ENCODE results near the gene FSTL1. TPM values are rescaled to one million over a fixed set of nuclear protein-coding genes. Genes with fewer than 3 reads are reported as not detected.
A peak's percentile ranks its signal among the peaks of the same experiment; 100 is the strongest.

Gene FSTL1
- total RNA-seq, 1 donor from 2014 or later, result 383 TPM

- H3K36me3 Mint-ChIP-seq, result peaks cover 54% of the 10 kb centered on the region
- H3K4me1 Mint-ChIP-seq (ENCODE audit: unreplicated experiment), result no peaks in the 10 kb centered on the region
- no peak for TF ChIP-seq CTCF (conservative IDR thresholded peaks at IDR 0.05)
- no peak for DNase-seq (ENCODE audit: extremely low spot score, unreplicated experiment)
- H3K4me3 Mint-ChIP-seq, result no peak overlapping the region
- no peaks in the 10 kb centered on the region for H3K9me3 Mint-ChIP-seq
- no peaks in the 10 kb centered on the region for H3K27me3 Mint-ChIP-seq
- no peak overlapping the region for H3K27ac Mint-ChIP-seq
Measured at GRCh38 chr3:120407508-120408287, 43.1 kb downstream of the FSTL1 start.

GRCh38 chr3:120404876-120405275 lies 45.9 kb downstream of the FSTL1 start:
- Mint-ChIP-seq H3K4me3 (no peak overlapping the region), H3K36me3 (peaks cover 60% of the 10 kb centered on the region), H3K27me3 (no peaks in the 10 kb centered on the region), H3K27ac (no peak overlapping the region), H3K9me3 (no peaks in the 10 kb centered on the region), H3K4me1 (ENCODE audit: unreplicated experiment) (no peaks in the 10 kb centered on the region)
- TF ChIP-seq CTCF (conservative IDR thresholded peaks at IDR 0.05), result no peak
- DNase-seq (ENCODE audit: extremely low spot score, unreplicated experiment), result no peak

- no peak overlapping the region for H3K4me3 Mint-ChIP-seq
- no peaks in the 10 kb centered on the region for H3K27me3 Mint-ChIP-seq
- no peaks in the 10 kb centered on the region for H3K9me3 Mint-ChIP-seq
- no peak for DNase-seq (ENCODE audit: extremely low spot score, unreplicated experiment)
- H3K27ac Mint-ChIP-seq, result no peak overlapping the region
- peaks cover 61% of the 10 kb centered on the region for H3K36me3 Mint-ChIP-seq
- no peaks in the 10 kb centered on the region for H3K4me1 Mint-ChIP-seq (ENCODE audit: unreplicated experiment)
- peak; percentile 25 for TF ChIP-seq CTCF (conservative IDR thresholded peaks at IDR 0.05)
Measured at GRCh38 chr3:120402257-120402656, 48.5 kb downstream of the FSTL1 start.

- peaks cover 66% of the 10 kb centered on the region for H3K36me3 Mint-ChIP-seq
- H3K9me3 Mint-ChIP-seq, result no peaks in the 10 kb centered on the region
- DNase-seq (ENCODE audit: extremely low spot score, unreplicated experiment), result no peak
- H3K27ac Mint-ChIP-seq, result no peak overlapping the region
- no peak for TF ChIP-seq CTCF (conservative IDR thresholded peaks at IDR 0.05)
- H3K27me3 Mint-ChIP-seq, result no peaks in the 10 kb centered on the region
- H3K4me1 Mint-ChIP-seq (ENCODE audit: unreplicated experiment), result no peaks in the 10 kb centered on the region
- H3K4me3 Mint-ChIP-seq, result no peak overlapping the region
Measured at GRCh38 chr3:120399372-120399771, 51.4 kb downstream of the FSTL1 start.

- no peak for DNase-seq (ENCODE audit: extremely low spot score, unreplicated experiment)
- H3K27ac Mint-ChIP-seq, result no peak overlapping the region
- no peak for TF ChIP-seq CTCF (conservative IDR thresholded peaks at IDR 0.05)
- H3K4me3 Mint-ChIP-seq, result no peak overlapping the region
- peaks cover 48% of the 10 kb centered on the region for H3K36me3 Mint-ChIP-seq
- no peaks in the 10 kb centered on the region for H3K9me3 Mint-ChIP-seq
- no peaks in the 10 kb centered on the region for H3K4me1 Mint-ChIP-seq (ENCODE audit: unreplicated experiment)
- H3K27me3 Mint-ChIP-seq, result no peaks in the 10 kb centered on the region
Measured at GRCh38 chr3:120396469-120396868, 54.3 kb downstream of the FSTL1 start.
